Measurements from ENCODE around the gene DDO.

GRCh38 chr6:110345025-110345424, 70.3 kb downstream of the DDO start:
- no peak for TF ChIP-seq CTCF (IDR thresholded peaks at IDR 0.05)
- TF ChIP-seq ZFX (IDR thresholded peaks at IDR 0.05; ENCODE audit: borderline replicate concordance), result no peak
